RKO (cell line): ENCODE results near the gene TGFBR3.

ENCODE experiments used
- DNase-seq: peaks from one replicate; pipeline ENCODE4 v3.0.0-alpha.2; 2016; ENCODE audit warnings: low spot score

Gene TGFBR3

DNA sequence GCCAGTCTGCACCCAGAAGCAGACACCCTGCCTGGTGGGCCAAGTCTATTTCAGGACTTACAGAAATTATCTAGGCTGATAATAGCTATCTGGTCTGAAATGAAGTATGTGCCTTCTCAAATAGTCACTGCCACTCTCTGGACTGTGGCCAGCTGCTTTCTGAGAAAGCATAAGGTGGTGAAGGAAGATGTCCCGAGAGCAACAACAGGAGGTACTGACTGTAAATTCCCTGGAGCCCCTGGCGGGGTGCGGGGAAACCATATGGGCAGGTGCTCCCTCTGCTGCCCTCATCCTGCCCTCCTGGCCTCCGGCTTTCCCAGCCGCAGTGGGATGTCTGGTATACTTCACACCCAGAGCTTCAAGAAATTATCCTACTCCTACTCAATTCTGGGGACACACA, 86.8 kb downstream of the TGFBR3 start:
- no peak for DNase-seq

- DNase-seq = no peak
Observed at GRCh38 chr1:91798740-91799139, 87.2 kb downstream of the TGFBR3 start.

DNA sequence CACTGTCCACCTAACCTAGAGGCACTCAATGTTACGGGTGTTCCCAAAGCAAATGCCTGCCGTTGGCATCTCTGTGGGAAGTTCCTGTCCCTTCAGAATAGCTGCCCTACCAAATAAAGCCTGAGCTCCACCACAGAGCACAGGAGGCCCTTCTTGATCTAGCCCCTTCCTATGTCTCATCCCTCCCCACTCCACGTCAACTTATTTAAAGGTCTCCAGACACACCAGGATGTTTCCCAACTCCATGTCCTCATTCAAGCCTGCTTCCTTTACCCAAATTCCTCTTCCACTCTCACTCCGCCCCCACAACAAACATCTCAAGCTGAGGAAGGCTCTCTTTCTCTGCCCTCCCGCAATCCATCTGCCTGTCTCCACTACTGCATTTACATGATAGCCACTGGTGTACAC, 87.7 kb downstream of the TGFBR3 start:
- DNase-seq = no peak

- no peak for DNase-seq
Observed at GRCh38 chr1:91797164-91797563, 88.8 kb downstream of the TGFBR3 start.

DNA sequence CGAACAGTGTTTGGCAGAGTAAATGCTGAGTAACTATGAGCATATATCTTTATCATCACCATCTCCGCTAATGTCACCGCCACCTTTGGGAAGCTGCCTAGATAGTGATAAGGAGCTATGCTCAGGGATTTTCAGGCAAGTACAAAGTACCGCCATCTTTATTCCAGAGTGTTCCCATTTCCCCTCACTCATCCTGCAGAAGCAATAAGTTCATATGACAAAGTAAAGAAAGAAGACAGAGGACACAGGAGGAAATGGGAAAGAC, 89.6 kb downstream of the TGFBR3 start:
- DNase-seq = no peak

DNA sequence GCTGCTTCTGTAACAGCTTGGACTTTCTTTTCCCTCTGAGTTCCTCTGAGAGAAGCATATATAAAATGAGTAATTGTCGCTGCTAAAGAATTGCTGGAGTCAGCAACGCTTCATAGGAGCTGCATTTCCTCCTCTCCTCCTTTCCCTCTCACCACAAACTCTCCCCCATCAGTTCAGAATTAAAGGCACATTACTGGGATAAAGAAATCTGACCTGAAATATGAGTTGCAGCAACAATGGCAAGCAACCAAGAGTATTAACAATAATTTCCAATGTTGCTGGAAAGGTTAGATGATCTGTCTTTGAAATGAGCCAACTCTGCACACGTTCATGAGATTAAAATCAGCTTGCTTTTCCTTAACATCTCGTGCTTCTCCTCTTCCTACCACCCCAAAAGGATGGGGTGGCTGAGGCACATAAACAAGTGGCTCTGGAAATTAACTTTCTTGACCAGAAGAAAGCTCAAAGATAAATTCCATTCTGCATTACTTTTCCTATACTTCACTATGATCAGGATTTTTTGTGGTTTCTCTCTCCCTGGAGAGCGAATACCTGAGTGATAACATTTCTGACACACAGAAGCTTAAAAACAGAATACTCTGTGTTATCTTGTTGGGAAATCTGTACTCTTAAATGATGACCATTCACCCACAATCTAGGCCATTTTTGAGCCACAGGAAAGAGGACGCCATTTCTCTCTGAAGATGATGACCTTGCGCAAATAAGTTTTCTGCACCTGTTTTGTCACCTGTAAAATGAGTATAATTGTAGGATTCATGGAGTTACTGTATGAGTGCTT, 90.2 kb downstream of the TGFBR3 start:
- DNase-seq = no peak

GRCh38 chr1:91793877-91794276, 92.1 kb downstream of the TGFBR3 start:
- no peak for DNase-seq

DNA sequence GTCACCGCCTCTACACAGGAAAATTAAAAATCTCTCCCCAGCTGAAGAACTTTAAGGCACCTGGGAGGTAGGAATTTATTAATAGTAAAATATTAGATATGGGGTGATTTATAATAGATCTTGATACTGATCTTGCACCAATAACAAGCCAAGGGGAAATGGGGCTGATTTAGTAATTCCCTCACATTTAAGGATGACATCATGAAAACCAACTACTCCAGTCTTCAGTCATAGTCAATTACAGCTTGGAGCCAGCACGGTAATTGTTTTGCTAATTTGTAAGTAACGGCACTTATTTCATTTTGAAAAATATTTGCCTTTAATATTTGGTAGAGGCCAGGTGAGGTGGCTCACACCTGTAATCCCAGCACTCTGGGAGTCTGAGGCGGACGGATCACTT, 92.8 kb downstream of the TGFBR3 start:
- DNase-seq = no peak

DNA sequence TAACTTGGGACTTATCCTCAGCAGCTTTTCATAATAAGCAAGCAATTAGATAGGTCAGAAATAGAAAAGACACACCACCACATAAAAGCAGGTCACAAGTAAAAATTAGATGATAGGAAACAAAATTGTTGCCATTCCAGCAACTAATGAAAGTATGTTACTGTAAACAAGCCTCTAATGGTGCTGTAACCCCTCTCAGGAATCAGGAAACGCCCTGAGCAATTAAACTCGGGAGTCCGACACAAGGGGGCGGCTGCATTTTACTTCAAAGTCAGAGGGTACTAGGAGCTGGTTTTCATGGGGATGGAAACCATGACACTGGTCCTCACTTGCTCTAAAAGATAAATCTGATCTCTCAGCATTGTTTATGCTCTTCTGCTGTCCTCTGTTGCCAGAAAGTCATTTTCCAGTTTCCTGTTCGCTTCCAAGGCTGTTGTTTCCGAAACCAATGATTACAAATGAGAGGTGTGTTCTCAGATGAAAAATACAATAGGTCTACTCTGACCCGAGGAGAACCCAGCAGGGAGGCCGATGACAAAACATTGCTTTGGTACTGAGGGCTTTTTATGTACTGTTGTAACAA, 93.4 kb downstream of the TGFBR3 start:
- DNase-seq = no peak

DNA sequence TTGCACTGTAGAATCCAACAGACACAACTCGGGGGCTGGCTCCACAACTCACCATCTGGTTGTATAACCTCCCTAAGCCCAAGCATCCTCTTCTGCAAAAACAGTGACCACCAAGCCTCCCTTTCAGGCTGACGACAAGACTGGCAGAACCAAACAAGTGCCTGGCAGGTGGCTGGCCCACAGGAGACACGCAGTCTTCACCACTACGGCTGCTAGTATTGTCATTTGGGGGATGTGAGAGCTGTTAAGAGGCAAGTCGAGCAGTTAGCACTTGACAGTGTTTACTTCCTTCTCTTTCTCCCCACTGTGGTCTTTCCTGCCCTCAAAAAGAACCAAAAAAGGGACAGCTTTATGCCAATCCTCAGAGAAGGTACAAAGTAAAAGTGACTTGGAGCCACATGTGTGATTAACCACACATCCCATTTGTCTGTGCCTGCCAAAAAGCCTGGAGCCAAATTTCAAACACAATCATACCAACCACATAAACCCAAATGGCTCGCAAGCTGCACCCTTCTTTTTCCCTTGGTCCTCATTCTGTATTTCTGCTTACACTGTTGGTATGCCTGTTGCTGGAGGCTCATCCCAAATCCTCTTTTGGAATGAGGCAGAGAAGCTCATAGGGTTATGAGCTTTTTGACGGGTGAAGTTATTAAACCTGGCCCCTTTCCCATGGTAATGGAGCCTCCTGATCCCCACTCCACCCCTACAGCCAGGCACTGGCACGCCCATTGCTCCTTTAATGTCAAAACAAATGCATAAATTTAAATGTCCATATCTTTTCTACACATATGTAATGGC, 94.1 kb downstream of the TGFBR3 start:
- DNase-seq = no peak

DNA sequence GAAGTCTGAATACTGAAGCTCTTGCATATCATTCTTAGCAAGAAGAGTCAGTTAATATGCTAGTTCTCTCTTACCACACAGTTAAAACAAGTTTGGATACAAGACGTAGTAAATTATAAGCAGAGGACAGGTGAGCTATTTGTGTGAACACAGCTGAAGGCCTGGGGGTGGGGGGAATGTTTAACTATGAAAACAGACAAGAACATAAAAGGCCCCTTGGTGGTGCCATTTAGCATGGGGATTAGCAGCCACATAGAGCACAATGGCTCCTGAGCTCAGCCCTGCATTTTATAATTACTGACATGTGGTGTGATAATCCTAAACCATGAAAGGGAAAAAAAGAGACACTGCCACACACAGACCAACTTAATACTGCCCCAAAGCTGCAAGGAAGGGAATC, 94.8 kb downstream of the TGFBR3 start:
- no peak for DNase-seq

- no peak for DNase-seq
Observed at GRCh38 chr1:91790392-91790791, 95.6 kb downstream of the TGFBR3 start.

DNA sequence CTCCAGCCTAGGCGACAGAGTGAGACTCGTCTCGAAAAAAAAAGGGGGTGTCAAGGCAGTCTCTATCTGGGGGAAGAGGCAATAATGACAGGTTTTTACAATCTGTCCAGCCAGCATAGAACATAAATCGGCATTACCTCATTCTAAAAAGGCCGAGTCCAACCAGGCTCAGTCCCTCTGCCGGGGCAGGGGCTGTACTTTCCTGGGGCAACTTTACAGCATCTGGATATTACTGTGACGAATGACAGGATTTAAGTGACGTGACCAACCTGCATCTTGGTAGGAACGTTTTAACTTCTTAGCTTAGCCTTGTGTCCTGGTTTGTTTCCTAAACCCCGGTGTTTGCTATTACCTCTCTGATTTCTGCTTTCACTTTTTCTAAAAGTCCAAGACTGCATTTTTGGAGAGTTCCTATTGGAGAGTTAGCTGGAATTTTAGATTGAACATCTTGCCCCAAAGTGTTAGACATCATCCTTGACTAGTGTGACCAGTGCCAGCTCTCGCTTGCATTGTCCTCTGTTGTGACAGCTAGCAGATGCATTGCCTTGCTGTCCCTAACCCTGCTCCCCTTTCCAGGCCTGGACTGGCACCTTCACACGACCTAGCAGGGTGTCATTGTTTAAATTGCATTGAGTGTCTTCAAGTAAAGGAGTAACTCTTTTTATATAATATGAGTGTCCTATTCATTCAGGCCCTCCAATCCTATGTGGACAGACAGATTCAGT, 96.5 kb downstream of the TGFBR3 start:
- no peak for DNase-seq

- no peak for DNase-seq
Observed at GRCh38 chr1:91787919-91788318, 98.0 kb downstream of the TGFBR3 start.

DNA sequence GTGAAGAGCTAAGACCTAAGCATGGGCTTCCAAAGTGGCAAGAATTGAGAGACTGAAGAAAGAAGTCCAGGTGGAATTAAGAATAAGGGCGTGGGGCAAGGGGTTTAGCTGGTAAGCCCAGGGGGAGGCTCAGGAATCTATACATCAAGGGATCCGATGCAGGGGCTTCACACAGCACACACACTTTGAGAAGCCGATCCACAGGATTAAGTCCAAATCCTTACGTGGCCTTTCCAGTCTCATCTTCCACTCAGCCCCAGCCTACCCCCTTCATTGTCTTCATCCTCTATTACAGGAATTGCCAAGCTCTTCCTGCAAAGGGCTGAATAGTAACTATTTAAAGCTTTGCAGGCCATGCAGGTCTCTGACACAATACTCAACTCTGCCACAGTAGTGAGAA, 101.3 kb downstream of the TGFBR3 start:
- DNase-seq = no peak

- no peak for DNase-seq
Observed at GRCh38 chr1:91784191-91784590, 101.8 kb downstream of the TGFBR3 start.

- DNase-seq = no peak
Observed at GRCh38 chr1:91783423-91784170, 102.4 kb downstream of the TGFBR3 start.

GRCh38 chr1:91781901-91782622, 103.9 kb downstream of the TGFBR3 start:
- DNase-seq = no peak

- peak; percentile 21 for DNase-seq
Observed at GRCh38 chr1:91781371-91781825, 104.6 kb downstream of the TGFBR3 start.

GRCh38 chr1:91779548-91780021, 106.4 kb downstream of the TGFBR3 start:
- DNase-seq = no peak

GRCh38 chr1:91778964-91779363, 107.0 kb downstream of the TGFBR3 start:
- DNase-seq = no peak
